Peyer's patch (tissue), 4 donors: ENCODE measurements around the gene XRCC5. TPM values are rescaled to one million over a fixed set of nuclear protein-coding genes. Genes with fewer than 3 reads are reported as not detected.

Experiments used
- DNase-seq, 3 donors: peaks; one replicate each; pipeline ENCODE4 v3.0.0-alpha.2; 2017 to 2019
- H3K27ac ChIP-seq, 4 donors: fragments of 200-600 bp; sonication (generic); one replicate each; pipeline ENCODE4 v1.5.1; 2016 to 2019
- H3K27me3 ChIP-seq, 2 donors: fragments of 200-600 bp; sonication (generic); one replicate each; pipeline ENCODE4 v1.5.1; 2019
- H3K36me3 ChIP-seq, 3 donors: fragments of 200-600 bp; sonication (generic); one replicate each; pipeline ENCODE4 v1.5.1; 2016 to 2019
- H3K4me1 ChIP-seq, 4 donors: fragments of 200-600 bp; sonication (generic); one replicate each; pipeline ENCODE4 v1.5.1; 2016 to 2019
- H3K4me3 ChIP-seq, 4 donors: fragments of 200-600 bp; sonication (generic); 1 replicate in 3 of 4; 2 replicates in 1 of 4; pipeline ENCODE4 v1.5.1; 2016 to 2019; ENCODE audit warnings: mild to moderate bottlenecking in 1 of 4
- H3K9me3 ChIP-seq, 4 donors: fragments of 200-600 bp; sonication (generic); one replicate each; pipeline ENCODE4 v1.5.1; 2016 to 2019; ENCODE audit warnings: mild to moderate bottlenecking in 1 of 4
- POLR2A ChIP-seq, 2 donors: fragments of 450-650 bp; IDR thresholded peaks; one replicate each; pipeline ENCODE4 v1.5.1; 2017; ENCODE audit warnings: antibody characterized with exemption in 2 of 2, mild to moderate bottlenecking in 2 of 2, moderate library complexity in 2 of 2
- total RNA-seq, 4 donors: library from RNA; depleted of rRNA; stranded (reverse); fragments of >200 nt; gene quantifications; one replicate each; pipeline ENCODE4 v1.1.0, GENCODE V29; 2016
- TF ChIP-seq, protein P1 (sequence below), 6 experiments: fragments of 450-650 bp in 4 of 6; fragments of 200-600 bp in 2 of 6; sonication (generic) in 1 of 6; IDR thresholded peaks; one replicate each; pipeline ENCODE4 v1.5.1; 2017 to 2019; ENCODE audit warnings: antibody characterized with exemption in 6 of 6, mild to moderate bottlenecking in 3 of 6, moderate library complexity in 1 of 6

Gene XRCC5
- total RNA-seq, 4 donors from 2014 or later: 81.7 to 140 (median 111) TPM

DNA sequence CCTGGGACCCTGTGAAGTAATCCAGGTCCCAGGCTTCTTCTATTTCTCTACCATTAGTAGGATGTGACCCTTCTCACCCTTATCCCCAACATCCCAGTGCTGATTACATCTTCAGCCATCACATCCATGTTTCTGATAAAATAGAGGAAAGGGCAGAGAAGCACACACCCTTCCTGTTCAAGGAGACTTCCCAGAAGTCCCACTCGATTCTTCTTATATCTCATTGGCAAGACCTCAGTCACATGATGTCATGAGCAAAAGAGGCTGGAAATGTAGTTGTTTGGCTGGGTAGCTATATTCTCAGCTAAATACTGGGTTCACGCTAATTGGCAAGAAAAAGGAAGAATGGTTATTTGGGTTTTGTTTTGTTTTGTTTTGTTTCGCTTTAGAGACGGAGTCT is 8.0 kb upstream of the XRCC5 start:
- Histone ChIP-seq H3K27ac (no peak overlapping the region), H3K4me3 (no peak overlapping the region), H3K9me3 (no peaks in the 10 kb centered on the region), H3K4me1 (no peaks in the 10 kb centered on the region), H3K27me3 (no peaks in the 10 kb centered on the region), H3K36me3 (no peaks in the 10 kb centered on the region)
- TF ChIP-seq POLR2A (IDR thresholded peaks at IDR 0.05): no peak
- TF ChIP-seq, protein P1, sequence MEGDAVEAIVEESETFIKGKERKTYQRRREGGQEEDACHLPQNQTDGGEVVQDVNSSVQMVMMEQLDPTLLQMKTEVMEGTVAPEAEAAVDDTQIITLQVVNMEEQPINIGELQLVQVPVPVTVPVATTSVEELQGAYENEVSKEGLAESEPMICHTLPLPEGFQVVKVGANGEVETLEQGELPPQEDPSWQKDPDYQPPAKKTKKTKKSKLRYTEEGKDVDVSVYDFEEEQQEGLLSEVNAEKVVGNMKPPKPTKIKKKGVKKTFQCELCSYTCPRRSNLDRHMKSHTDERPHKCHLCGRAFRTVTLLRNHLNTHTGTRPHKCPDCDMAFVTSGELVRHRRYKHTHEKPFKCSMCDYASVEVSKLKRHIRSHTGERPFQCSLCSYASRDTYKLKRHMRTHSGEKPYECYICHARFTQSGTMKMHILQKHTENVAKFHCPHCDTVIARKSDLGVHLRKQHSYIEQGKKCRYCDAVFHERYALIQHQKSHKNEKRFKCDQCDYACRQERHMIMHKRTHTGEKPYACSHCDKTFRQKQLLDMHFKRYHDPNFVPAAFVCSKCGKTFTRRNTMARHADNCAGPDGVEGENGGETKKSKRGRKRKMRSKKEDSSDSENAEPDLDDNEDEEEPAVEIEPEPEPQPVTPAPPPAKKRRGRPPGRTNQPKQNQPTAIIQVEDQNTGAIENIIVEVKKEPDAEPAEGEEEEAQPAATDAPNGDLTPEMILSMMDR (IDR thresholded peaks at IDR 0.05): no peak
- no peak for DNase-seq

DNA sequence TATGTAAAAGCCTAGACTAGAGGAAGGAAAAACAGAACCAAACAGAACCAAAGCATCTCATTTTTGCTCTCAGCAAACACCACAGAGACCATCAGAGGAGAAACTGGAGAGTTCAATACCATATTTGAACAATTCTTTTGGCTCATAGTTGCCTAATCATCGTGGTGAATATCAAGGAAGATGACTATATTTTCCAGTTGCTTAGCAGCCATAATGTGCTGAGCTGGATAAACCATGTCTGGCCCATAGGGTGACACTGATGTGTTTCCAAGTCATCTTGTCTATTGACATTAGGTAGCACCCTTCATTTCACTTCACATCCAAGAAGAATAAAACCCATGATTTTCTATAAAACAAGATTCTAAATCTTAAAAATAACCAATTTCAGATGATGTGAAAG is 5.9 kb upstream of the XRCC5 start:
- Histone ChIP-seq H3K27ac (no peak overlapping the region), H3K36me3 (no peaks in the 10 kb centered on the region), H3K4me3 (no peak overlapping the region), H3K27me3 (no peaks in the 10 kb centered on the region), H3K4me1 (no peaks in the 10 kb centered on the region), H3K9me3 (no peaks in the 10 kb centered on the region)
- TF ChIP-seq, protein P1 (IDR thresholded peaks at IDR 0.05): no peak
- no peak for TF ChIP-seq POLR2A (IDR thresholded peaks at IDR 0.05)
- DNase-seq: no peak

DNA sequence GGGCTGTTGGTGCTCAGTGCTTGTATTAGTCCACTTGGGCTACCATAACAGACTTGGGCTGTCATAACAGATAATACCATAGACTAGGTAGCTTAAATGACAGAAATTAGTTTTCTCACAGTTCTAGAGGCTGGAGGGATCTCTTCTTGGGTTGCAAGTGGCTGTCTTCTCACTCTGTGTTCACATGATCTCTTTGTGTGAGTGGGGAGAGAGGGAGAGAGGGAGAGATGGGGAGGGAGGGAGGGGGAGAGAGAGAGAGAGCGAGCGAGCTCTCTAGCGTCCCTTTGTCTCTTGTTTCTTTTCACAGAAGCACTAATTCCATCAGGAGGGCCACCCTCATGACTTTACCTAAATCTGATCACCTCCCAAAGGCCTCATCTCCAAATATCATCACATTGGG is 4.5 kb upstream of the XRCC5 start:
- H3K36me3 ChIP-seq: no peaks in the 10 kb centered on the region
- no peaks in the 10 kb centered on the region for H3K9me3 ChIP-seq
- no peak overlapping the region for H3K4me3 ChIP-seq

DNA sequence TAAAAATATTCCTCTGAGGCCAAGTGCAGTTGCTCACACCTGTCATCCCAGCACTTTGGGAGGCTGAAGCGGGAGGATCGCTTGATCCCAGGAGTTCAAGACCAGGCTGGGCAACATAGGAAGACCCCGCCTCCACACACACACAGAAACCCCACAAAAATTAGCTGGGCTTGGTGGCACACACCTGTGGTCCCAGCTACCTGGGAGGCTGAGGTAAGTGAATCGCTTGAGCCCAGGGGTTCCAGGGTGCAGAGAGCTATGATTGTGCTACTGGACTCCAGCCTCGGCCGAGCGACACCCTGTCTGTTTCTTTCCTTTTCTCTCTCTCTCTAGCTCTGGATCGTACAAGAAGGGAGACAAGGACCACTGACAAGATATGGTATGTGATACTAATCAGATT is 1.8 kb upstream of the XRCC5 start:
- Histone ChIP-seq H3K4me3 (peak overlapping the region in 2 of 4 donors; percentile 23 to 73), H3K9me3 (no peaks in the 10 kb centered on the region), H3K27me3 (no peaks in the 10 kb centered on the region), H3K36me3 (peaks cover 0 to 11% (median 0%) of the 10 kb centered on the region in 3 donors), H3K27ac (peak overlapping the region in 2 of 4 donors; percentile 47 to 55), H3K4me1 (peaks cover 0 to 18% (median 2%) of the 10 kb centered on the region in 4 donors)
- TF ChIP-seq, protein P1 (IDR thresholded peaks at IDR 0.05): no peak
- no peak for TF ChIP-seq POLR2A (IDR thresholded peaks at IDR 0.05)
- no peak for DNase-seq

More for the DNA sequence above, 4.5 kb upstream of the XRCC5 start:
- no peak overlapping the region for H3K27ac ChIP-seq
- no peak for DNase-seq
- no peak for TF ChIP-seq POLR2A (IDR thresholded peaks at IDR 0.05)
- TF ChIP-seq, protein P1 (IDR thresholded peaks at IDR 0.05): no peak
- no peaks in the 10 kb centered on the region for H3K4me1 ChIP-seq
- H3K27me3 ChIP-seq: no peaks in the 10 kb centered on the region

DNA sequence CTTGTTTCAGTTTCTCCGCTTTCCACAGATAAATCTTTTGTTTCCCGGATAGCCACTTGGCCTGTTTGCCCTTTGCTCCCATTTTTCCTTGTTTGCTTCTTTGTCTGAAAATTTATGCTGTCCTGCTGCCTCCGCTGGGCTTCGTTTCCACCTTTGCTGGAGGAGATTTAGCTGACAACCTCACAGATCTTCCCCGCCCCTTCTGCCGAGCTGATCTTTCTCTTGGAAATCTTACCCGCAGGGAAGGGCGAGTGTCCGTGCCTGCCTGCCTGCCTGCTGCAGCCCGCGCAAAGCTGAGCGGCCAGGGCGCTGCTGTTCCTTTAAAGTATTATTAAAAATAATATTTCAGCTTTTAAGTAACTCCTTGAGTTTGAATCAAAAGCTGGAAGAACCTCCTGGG is 1.4 kb upstream of the XRCC5 start:
- peak in 1 of 3 donors; percentile 57 for DNase-seq
- TF ChIP-seq, protein P1 (IDR thresholded peaks at IDR 0.05): no peak
- TF ChIP-seq POLR2A (IDR thresholded peaks at IDR 0.05): no peak
- Histone ChIP-seq H3K4me3 (peak overlapping the region in 2 of 4 donors; percentile 23 to 73), H3K27me3 (no peaks in the 10 kb centered on the region), H3K27ac (peak overlapping the region in 2 of 4 donors; percentile 47 to 55), H3K9me3 (no peaks in the 10 kb centered on the region), H3K36me3 (peaks cover 0 to 16% (median 0%) of the 10 kb centered on the region in 3 donors), H3K4me1 (peaks cover 0 to 21% (median 2%) of the 10 kb centered on the region in 4 donors)
